ENCODE data around the gene PTPN21.

PTPN21 gene

DNA sequence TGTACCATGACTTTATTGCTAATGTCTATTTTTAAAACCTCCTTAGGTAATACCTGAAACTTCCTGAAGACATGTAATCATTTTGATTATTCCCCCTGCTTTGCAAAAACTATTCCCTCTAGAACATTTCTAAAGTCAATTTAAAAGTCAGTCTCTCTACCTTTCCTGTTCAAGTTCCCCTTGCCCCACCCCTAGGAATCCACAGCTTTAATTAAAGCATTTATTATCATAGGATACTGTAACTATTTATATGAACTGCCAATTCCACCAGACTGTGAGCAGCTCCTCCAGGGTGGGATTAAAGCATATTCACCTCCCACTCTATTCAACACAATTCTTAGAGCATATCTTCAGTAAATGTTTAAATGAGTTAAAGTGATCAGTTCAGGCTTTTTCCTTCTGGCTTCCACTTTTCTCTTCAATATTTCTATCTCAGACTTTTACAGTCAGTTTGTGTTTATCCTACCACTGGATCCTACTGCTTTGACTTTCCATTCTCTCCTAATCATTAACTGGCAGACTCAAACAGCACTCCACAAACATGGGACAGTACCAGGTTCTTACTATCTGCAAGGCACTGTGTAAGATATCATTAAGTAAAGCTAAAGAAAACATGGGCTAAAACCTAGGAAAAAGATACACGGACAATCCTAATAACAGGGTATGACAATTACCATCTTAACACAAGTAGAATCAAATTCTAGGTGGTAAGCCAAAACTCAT, 39.1 kb downstream of the PTPN21 start:
- TF ChIP-seq, protein P1, sequence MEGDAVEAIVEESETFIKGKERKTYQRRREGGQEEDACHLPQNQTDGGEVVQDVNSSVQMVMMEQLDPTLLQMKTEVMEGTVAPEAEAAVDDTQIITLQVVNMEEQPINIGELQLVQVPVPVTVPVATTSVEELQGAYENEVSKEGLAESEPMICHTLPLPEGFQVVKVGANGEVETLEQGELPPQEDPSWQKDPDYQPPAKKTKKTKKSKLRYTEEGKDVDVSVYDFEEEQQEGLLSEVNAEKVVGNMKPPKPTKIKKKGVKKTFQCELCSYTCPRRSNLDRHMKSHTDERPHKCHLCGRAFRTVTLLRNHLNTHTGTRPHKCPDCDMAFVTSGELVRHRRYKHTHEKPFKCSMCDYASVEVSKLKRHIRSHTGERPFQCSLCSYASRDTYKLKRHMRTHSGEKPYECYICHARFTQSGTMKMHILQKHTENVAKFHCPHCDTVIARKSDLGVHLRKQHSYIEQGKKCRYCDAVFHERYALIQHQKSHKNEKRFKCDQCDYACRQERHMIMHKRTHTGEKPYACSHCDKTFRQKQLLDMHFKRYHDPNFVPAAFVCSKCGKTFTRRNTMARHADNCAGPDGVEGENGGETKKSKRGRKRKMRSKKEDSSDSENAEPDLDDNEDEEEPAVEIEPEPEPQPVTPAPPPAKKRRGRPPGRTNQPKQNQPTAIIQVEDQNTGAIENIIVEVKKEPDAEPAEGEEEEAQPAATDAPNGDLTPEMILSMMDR (IDR thresholded peaks at IDR 0.05; ENCODE audit: low read depth, low read length, missing control alignments): no peak
- no peak overlapping the region for H3K4me3 ChIP-seq (ENCODE audit: low read depth, low read length)
- no peak for DNase-seq (ENCODE audit: low read depth)

DNA sequence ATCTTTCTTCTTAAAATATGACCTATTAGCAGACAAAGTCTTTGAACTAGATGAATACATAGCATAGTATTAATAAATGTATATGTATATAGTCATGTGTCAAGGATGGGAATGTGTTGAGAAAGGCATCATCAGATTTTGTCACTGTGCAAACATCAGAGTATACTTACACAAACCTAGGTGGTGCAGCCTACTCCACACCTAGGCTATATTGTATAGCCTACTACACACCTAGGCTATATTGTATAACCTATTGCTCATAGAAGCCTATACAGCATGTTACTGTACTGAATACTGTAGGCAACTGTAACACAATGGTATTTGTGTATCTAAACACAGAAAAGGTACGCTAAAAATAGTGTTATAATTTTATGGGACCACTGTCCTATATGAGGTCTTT, 47.6 kb downstream of the PTPN21 start:
- TF ChIP-seq, protein P1 (IDR thresholded peaks at IDR 0.05; ENCODE audit: low read depth, low read length, missing control alignments): no peak
- no peak overlapping the region for H3K4me3 ChIP-seq (ENCODE audit: low read depth, low read length)
- DNase-seq (ENCODE audit: low read depth): no peak

DNA sequence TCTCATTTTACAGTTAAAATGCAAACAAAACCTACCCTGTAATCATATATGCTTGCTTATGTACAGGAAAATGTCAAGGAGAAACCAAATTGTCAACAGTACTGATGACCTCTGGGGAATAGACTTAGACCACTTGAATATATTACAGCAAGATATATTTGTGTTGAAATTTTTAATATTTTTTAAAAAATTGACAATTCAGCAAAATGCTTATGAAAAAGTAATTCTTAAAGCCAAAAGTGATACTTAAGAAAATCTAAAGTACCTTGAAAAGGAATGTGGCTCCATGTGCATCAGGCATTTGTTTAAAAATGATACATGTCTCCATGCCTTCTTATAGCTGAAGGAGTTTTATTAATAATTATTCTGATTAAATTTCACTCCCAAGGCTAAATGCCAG, 49.2 kb downstream of the PTPN21 start:
- TF ChIP-seq, protein P1 (IDR thresholded peaks at IDR 0.05; ENCODE audit: low read depth, low read length, missing control alignments): no peak
- H3K4me3 ChIP-seq (ENCODE audit: low read depth, low read length): no peak overlapping the region
- no peak for DNase-seq (ENCODE audit: low read depth)

DNA sequence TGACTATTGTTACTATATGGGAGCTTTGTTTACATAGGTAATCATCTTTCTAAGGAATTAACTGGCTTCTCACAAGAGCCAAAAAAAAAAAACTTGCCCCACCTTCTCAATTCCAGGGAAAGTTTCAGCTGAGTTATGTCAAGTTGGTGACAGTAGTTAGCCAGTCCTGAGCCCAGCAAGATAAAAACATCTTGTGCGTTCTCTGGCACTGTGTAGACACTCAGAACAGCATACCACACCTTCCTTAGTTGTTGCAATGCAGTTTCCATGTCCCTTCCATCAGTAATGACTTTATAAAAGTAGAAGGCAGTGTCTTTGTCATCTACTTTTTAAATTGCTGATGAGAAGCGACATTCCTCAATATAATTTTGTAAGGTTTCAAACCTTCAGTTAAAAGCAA, 50.2 kb downstream of the PTPN21 start:
- TF ChIP-seq, protein P1 (IDR thresholded peaks at IDR 0.05; ENCODE audit: low read depth, low read length, missing control alignments): no peak
- DNase-seq (ENCODE audit: low read depth): no peak
- H3K4me3 ChIP-seq (ENCODE audit: low read depth, low read length): no peak overlapping the region

DNA sequence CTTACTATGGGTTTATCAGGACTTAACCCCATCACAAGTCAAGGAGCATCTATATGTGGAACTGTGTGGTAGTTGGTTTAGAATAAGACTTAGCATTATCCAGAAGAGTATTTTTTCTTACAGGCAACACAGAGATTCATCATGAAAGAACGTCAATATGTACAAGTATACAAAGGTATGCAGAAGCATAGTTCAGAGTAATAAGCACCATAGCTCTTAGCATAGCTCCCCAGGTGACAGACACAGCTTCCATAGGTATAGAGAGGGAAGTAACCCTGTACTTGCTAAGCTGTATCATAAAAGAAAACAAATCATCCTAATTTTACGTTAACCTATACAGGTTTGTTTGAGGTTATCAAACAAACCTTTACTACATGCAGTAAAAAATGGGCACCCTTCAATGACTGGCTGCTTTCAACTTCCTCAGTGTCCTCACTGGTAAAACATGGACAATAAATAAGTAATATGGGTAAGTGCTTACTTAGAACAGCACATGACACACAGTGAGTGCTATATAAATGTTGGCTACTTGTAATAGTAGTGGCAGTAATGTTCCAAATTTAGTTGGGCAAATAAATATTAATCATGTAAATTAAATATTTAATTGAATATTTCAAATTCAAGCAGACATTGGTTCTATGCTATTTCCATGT, 50.9 kb downstream of the PTPN21 start:
- TF ChIP-seq, protein P1 (IDR thresholded peaks at IDR 0.05; ENCODE audit: low read depth, low read length, missing control alignments): no peak
- no peak for DNase-seq (ENCODE audit: low read depth)
- H3K4me3 ChIP-seq (ENCODE audit: low read depth, low read length): no peak overlapping the region

DNA sequence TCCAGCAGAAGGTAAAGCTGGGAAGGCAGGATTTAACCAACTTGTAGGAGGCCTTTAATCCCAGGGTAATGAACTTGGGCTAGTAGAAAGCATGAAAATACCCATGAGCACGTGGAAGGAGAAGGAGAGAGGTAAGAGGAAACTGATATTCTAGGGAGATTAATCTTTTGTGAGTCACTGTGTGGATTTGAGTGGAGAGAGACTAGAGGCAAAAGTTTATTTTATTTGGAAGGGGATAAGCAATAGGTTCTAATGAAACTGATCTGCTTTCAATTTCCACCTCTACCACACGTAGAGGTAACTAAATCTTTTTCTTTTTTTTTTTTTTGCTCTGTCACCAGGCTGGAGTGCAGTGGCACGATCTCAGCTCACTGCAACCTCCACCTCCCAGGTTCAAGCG, 52.1 kb downstream of the PTPN21 start:
- no peak overlapping the region for H3K4me3 ChIP-seq (ENCODE audit: low read depth, low read length)
- TF ChIP-seq, protein P1 (IDR thresholded peaks at IDR 0.05; ENCODE audit: low read depth, low read length, missing control alignments): no peak
- DNase-seq (ENCODE audit: low read depth): no peak

DNA sequence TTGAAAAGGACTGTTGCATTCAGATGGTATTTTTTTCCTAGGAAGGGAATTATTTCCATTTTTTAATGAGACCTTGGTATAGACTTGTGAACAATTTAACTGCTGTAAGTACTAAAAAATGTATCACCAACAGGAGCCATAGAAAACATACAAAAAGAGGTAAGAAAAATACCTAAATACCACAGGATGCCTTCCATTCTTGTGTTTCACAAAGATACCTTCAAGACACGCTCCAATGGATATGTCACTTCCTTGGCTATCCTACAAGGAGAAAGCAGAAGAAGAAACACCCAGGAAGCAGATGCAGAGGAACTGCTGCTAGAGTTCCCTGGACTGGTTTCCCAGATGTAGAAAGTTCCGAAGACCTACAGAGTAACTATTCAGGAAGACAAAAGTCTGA, 54.2 kb downstream of the PTPN21 start:
- DNase-seq (ENCODE audit: low read depth): no peak
- H3K4me3 ChIP-seq (ENCODE audit: low read depth, low read length): no peak overlapping the region
- TF ChIP-seq, protein P1 (IDR thresholded peaks at IDR 0.05; ENCODE audit: low read depth, low read length, missing control alignments): no peak

Data from GM12864 (cell line).